IPS DF 19.7 (cell line): ENCODE measurements around the gene VSTM2B.

Source experiments
- DNase-seq: peaks from one replicate; pipeline ENCODE4 v3.0.0-alpha.2; 2013; ENCODE audit warnings: low read depth, low spot score

VSTM2B gene

DNA sequence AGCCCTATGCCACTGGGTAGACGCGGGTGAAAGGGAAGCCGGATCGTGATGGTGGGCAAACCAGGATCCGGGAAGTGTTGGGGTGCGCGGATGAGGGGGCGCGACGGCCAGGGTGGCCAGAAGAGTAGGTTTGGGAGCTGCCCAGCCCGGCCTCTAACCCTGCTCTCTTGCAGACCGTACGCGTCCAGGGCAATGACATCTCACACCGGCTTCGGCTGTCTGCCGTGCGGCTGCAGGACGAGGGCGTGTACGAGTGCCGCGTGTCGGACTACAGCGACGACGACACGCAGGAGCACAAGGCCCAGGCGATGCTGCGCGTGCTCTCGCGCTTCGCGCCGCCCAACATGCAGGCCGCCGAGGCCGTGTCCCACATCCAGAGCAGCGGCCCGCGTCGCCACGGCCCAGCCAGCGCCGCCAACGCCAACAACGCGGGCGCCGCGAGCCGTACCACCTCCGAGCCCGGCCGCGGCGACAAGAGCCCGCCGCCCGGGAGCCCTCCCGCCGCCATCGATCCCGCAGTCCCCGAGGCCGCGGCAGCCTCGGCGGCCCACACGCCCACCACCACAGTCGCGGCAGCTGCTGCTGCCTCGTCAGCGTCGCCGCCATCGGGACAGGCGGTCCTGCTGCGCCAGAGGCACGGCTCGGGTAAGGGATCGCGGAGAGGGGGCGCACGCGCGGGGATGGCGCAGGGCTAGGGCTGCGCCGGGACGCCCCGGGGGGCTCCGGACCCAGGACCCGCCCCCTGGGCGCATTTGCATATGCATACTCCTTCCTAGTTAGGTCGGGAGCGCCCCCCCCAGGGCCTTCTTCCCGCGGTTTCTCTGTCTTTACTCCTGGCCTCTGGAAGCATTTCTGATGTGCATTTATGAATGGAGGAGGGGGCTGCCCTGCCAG, 4.1 kb downstream of the VSTM2B start:
- DNase-seq = no peak

DNA sequence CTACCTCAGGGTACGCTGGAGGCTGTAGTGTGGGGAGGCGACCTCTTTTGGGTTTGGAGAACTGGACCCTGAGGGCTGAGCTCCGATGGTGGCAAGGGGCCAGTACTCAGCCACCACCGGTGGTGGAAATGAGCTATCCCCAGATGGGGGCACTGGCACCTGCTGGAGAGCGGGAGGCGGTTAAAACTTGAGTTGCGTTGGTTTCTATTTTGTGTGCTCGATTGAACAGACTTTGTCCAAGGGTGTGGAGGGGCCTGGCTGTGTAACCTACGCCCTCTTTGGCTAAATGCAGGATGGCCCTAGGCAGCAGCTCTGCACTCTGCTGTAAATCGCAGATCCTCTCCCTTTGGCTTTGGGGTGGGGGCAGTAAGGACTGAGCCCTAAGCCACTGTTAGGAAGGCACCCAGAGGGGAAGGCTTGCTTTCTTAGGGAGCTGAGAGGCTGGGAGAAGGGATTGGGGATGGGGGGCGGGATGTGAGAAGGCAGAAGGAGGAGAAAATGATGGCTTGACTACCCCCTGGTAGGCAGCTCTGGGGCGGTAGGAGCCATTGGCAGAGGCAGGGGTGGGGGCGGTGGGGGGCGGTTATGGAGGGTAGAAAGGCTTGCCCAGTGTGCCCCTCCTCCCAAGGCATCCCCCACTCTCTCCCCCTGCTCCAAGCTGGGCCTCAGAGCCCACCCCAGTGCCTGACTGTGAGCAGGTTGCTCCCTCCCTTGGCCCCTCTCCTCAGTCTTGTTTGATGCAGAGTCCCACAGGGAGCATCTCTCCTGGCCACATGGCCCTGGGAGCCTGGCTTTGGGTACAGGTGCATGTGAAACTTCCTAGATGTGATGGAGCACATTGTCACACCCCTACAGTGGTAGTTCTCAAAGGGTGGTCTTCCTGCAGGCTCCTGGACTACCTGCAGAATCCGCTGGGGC, 5.0 kb downstream of the VSTM2B start:
- DNase-seq = no peak

DNA sequence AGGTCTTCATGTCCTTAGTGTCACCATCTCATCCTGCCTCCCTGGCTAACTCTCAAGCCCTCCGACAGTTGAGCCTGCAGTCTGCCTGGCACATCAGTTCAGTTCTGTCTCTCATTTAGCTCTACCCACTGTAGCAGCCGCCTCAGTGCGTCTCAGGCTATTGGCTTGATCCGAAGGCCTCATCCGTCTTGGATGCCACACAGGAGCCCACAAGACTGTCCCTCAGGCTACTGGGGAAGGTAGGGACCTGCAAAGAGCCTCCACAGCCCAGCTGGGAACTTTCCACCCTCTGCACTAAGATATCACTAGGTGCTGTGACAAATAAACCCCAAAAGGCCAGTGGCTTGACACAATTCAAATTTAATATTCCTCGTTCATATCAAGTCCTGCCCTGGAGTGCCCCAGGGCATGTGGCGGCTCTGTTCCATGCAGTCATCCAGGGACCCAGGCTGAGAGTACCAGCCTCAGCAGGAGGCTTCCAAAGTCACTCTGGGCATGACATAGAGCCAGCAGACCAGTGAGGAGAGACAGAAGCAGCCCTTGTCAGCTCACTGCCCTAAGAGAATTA, 5.7 kb downstream of the VSTM2B start:
- no peak for DNase-seq

GRCh38 chr19:29532097-29532496, 6.3 kb downstream of the VSTM2B start:
- DNase-seq = no peak

DNA sequence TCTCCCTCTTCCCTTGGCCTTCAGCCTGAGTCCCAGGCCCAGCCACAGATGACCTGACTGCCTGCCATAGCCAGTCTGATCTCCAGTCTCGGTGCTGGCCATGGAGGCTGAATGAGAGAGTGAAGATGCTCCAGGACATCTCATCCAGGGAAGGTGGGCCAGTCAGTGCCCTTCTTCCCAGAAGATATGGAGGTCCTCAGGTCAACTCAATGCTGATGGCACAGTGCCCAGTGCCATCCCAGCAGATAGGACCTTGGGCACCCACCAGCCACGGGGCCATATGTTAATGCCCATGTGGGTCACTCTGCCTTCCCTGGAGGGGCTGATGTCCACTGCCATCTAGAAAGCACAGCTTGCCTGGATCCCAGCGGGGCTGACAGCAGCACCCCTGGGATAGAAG, 7.2 kb downstream of the VSTM2B start:
- DNase-seq = no peak

GRCh38 chr19:29533578-29534544, 8.1 kb downstream of the VSTM2B start:
- DNase-seq = no peak

DNA sequence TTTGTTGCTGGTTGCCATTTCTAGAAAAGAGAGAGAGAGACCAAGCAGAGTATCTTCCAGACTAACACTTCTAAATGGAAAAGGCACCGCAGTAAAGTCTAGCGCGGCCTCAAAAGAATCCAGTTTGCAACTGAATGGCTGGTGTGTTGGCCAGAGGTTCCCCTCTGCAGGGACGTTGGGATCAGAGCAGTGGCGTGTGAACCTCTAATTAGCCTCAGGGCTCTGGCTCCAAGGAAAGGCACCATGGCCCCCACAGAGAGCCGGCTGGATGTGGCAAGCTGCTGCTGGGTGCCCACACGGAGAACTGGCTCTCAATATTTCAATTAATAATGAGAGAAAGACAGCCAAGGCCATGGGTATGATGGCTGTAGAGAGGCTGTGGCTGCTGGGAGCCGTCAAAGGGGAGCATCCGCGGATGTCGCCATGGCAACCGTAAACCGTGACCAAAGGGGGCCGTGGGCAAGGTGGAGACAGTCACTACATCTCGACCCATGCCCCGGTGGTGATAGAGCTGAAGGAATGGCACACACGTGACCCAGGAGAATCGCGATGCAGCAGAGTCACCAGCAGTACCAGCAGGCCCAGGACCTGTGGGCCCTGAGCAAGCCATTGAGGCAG, 9.5 kb downstream of the VSTM2B start:
- no peak for DNase-seq

GRCh38 chr19:29535984-29536508, 10.3 kb downstream of the VSTM2B start:
- no peak for DNase-seq

DNA sequence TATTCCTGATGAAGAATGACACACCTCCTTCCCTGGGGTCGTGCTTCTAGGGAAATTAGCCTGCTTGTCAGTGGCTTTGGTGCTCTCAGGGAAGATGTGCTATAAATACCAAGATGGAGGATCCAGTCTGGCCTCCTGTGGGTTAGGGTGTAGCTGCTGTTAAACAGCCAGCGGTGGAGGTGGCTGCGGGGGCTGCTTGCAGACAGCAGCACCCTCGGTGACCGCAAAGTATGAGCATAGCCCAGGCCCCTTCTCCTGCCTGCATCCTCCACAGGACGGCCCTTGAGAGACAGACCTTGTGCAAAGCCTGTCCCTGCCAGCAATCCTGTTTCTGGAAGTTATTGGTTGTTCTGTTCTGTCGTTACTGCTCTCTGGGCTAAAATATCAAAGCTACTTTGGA, 11.4 kb downstream of the VSTM2B start:
- no peak for DNase-seq

GRCh38 chr19:29537601-29538000, 11.8 kb downstream of the VSTM2B start:
- no peak for DNase-seq

GRCh38 chr19:29538146-29538545, 12.4 kb downstream of the VSTM2B start:
- no peak for DNase-seq

DNA sequence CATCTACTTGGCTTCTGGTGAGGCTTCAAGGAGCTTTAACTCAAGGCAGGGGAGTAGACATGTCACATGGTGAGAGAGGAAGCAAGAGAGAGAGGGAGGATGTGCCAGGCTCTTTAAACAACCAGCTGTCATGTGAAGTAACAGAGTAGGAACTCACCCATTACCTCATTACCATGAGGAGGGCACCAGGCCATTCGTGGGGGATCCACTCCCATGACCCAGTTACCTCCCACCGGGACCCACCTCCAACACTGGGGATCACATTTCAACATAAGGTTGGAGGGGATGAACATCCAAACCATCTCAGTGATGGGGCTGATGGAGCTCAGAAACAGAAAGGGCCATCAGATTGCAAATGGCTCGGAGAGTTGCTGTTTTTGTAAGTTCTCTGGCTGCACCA, 12.9 kb downstream of the VSTM2B start:
- DNase-seq = no peak

DNA sequence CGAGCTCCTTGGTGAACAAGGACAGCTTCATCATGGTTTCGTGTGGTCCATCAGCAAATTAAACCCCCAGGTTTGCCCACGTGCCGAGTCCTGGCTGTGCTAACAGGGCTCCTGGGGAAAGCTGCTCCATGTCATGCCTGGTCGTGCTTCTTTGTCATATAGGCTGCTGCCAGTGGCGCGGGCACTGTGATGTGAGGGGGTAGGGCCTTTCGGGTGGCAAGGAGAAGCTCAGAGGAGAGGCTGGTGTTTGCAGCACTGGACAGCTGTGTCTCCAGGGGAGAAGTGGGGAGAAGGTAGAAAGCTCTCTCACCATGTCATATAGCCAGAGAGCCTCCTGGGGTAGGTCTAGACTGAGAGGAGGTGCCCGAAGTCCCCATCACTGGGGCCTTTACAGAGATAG, 13.3 kb downstream of the VSTM2B start:
- no peak for DNase-seq

DNA sequence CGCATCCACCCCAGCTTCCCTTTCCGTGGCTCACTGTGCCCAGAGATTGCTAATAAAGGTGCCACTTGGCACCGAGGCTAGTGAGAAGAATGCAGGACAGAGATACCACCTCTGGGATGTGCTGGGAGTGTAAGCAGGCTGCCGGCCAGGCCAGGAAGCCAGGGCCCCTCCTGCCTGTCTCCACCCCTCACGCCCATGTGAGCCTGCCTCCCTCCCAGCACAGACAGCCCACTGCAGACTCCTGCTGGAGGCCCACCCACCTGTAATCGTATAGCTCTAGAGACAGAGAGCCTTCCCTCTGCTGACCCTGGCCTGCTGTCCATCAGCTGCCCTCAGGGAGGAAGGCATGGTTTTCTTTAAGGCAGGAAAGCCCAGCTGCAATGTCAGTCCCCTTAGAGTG, 13.9 kb downstream of the VSTM2B start:
- DNase-seq = no peak

GRCh38 chr19:29540114-29540513, 14.3 kb downstream of the VSTM2B start:
- DNase-seq = no peak

- DNase-seq = no peak
Observed at GRCh38 chr19:29541473-29542253, 15.9 kb downstream of the VSTM2B start.

DNA sequence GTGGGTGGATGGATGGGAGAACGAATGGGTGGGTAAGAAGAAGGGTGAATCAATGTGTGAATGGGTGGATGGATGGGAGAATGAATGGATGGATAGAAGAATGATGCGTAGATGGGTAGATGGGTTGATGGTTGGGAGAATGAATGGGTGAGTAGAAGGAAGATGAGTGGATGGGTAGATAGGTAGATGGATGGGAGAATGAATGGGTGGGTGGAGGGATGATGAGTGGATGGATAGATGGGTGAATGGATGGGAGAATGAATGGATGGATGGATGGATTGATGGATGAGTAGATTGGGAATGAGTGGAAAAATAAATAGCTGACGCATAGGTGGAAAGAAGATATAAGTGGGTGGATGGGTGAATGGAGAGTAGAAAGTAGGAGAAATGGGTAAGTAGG, 16.5 kb downstream of the VSTM2B start:
- no peak for DNase-seq

GRCh38 chr19:29542776-29543175, 17.0 kb downstream of the VSTM2B start:
- no peak for DNase-seq

DNA sequence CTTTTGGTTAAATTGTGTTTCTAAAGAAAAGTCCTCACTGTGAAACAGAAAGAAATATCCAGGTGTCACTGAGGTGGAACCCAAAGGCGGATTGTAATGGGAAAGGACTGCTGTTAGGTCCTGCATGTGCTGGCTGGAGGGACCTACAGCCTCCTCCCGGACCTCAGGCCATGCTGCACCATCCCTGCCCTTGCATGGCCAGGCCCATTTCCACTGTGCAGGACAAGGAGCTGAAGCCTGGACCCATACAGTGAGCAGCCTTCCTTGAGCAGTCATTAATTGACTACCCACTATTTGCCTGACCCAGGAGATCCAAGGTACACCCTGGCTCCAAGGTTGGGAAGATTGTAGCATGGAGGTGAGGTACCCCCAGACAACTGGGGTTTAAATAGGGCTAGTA, 17.6 kb downstream of the VSTM2B start:
- no peak for DNase-seq
